Mesenchymal stem cell (in vitro differentiated cells and primary cell): ENCODE results near the gene INO80C.
A peak's percentile ranks its signal among the peaks of the same experiment; 100 is the strongest.
"Not testable (repeated sequence)": the region's sequence is repeated elsewhere in the genome, so short reads cannot be mapped to it uniquely, and the experiment has no call there.

Experiments
- DNase-seq: peaks from one replicate; pipeline ENCODE4 v3.0.0-alpha.2; 2013
- H2AFZ ChIP-seq: one replicate; pipeline ENCODE4 v1.6.1; 2013; ENCODE audit warnings: low read depth, mild to moderate bottlenecking, control low read depth, inconsistent platforms, low read length, moderate library complexity
- H2AK5ac ChIP-seq: 2 replicates; pipeline ENCODE4 v1.6.1; 2013; ENCODE audit warnings: low read length, moderate library complexity, mild to moderate bottlenecking, inconsistent platforms; ENCODE audit not compliant: severe bottlenecking
- H2BK120ac ChIP-seq: one replicate; pipeline ENCODE4 v1.6.1; 2013; ENCODE audit warnings: low read depth, mild to moderate bottlenecking, inconsistent platforms, low read length, moderate library complexity
- H2BK12ac ChIP-seq, 2 experiments: one replicate each; pipeline ENCODE4 v1.6.1; 2013; ENCODE audit warnings: inconsistent platforms in 2 of 2, low read length in 2 of 2, mild to moderate bottlenecking in 2 of 2, moderate library complexity in 2 of 2, control low read depth in 1 of 2
- H2BK15ac ChIP-seq: one replicate; pipeline ENCODE4 v1.6.1; 2013; ENCODE audit warnings: mild to moderate bottlenecking, low read depth, inconsistent platforms; ENCODE audit not compliant: poor library complexity, severe bottlenecking
- H2BK5ac ChIP-seq: 2 replicates; pipeline ENCODE4 v1.6.1; 2013; ENCODE audit warnings: low read depth, mild to moderate bottlenecking, low read length, control low read depth, inconsistent platforms; ENCODE audit not compliant: poor library complexity, severe bottlenecking
- H3K14ac ChIP-seq, 2 experiments: one replicate each; pipeline ENCODE4 v1.6.1; 2013; ENCODE audit warnings: inconsistent platforms in 2 of 2, low read length in 2 of 2, control low read depth in 1 of 2, mild to moderate bottlenecking in 1 of 2, moderate library complexity in 1 of 2
- H3K18ac ChIP-seq, 2 experiments: one replicate each; pipeline ENCODE4 v1.6.1; 2013; ENCODE audit warnings: inconsistent platforms in 2 of 2, low read length in 2 of 2, control low read depth in 1 of 2, low read depth in 1 of 2, mild to moderate bottlenecking in 1 of 2
- H3K23ac ChIP-seq, 2 experiments: one replicate each; pipeline ENCODE4 v1.6.1; 2013; ENCODE audit warnings: inconsistent platforms in 2 of 2, low read length in 2 of 2, mild to moderate bottlenecking in 2 of 2, moderate library complexity in 2 of 2, control low read depth in 1 of 2
- H3K27ac ChIP-seq: 2 replicates; pipeline ENCODE4 v1.5.1; 2013; ENCODE audit warnings: mild to moderate bottlenecking, moderate library complexity, low read length, control low read depth, inconsistent platforms; ENCODE audit not compliant: poor library complexity, severe bottlenecking
- H3K27me3 ChIP-seq, 2 experiments: 2 replicates each; pipeline versions ENCODE4 v1.6.1 to v1.7.0; 2013; ENCODE audit warnings: low read length in 2 of 2, mild to moderate bottlenecking in 2 of 2, moderate library complexity in 2 of 2, control low read depth in 1 of 2, inconsistent platforms in 1 of 2; ENCODE audit not compliant: control insufficient read depth in 1 of 2, insufficient read depth in 1 of 2
- H3K36me3 ChIP-seq, 2 experiments: 2 replicates each; pipeline versions ENCODE4 v1.6.1 to v1.7.0; 2013; ENCODE audit warnings: low read length in 2 of 2, control low read depth in 1 of 2, inconsistent platforms in 1 of 2, low read depth in 1 of 2, mild to moderate bottlenecking in 1 of 2; ENCODE audit not compliant: insufficient read depth in 2 of 2, control insufficient read depth in 1 of 2
- H3K4ac ChIP-seq, 2 experiments: one replicate each; pipeline ENCODE4 v1.6.1; 2013; ENCODE audit warnings: inconsistent platforms in 2 of 2, low read length in 2 of 2, mild to moderate bottlenecking in 2 of 2, moderate library complexity in 2 of 2, control low read depth in 1 of 2, low read depth in 1 of 2
- H3K4me1 ChIP-seq: 2 replicates; pipeline ENCODE4 v1.6.1; 2013; ENCODE audit warnings: low read depth, low read length, control low read depth; ENCODE audit not compliant: control insufficient read depth, insufficient read depth
- H3K4me2 ChIP-seq: 2 replicates; pipeline ENCODE4 v1.6.1; 2013; ENCODE audit warnings: low read length, mild to moderate bottlenecking, inconsistent platforms; ENCODE audit not compliant: poor library complexity, severe bottlenecking
- H3K4me3 ChIP-seq, 2 experiments: 2 replicates each; pipeline versions ENCODE4 v1.5.1 to v1.7.0; 2013; ENCODE audit warnings: low read length in 2 of 2, mild to moderate bottlenecking in 2 of 2, control low read depth in 1 of 2, low read depth in 1 of 2; ENCODE audit not compliant: insufficient read depth in 1 of 2
- H3K79me1 ChIP-seq: replicated peaks from 2 replicates; pipeline ENCODE4 v1.6.1; 2013; ENCODE audit warnings: mild to moderate bottlenecking, control low read depth, low read length, inconsistent platforms; ENCODE audit not compliant: poor library complexity, severe bottlenecking
- H3K9ac ChIP-seq: 2 replicates; pipeline ENCODE4 v1.7.0; 2013; ENCODE audit warnings: mild to moderate bottlenecking, low read length, moderate library complexity
- H3K9me3 ChIP-seq: 2 replicates; pipeline ENCODE4 v1.7.0; 2013; ENCODE audit warnings: mild to moderate bottlenecking, low read length; ENCODE audit not compliant: control insufficient read depth
- H4K8ac ChIP-seq: one replicate; pipeline ENCODE4 v1.6.1; 2013; ENCODE audit warnings: inconsistent platforms, mild to moderate bottlenecking, low read length, moderate library complexity
- H4K91ac ChIP-seq: one replicate; pipeline ENCODE4 v1.6.1; 2013; ENCODE audit warnings: mild to moderate bottlenecking, low read length, inconsistent platforms
- WGBS: methylation state at CpG from one replicate; pipeline ENCODE4 v1.1.7; 2013; ENCODE audit warnings: mixed read lengths; 5-methylcytosine and 5-hydroxymethylcytosine counted together

INO80C gene

GRCh38 chr18:35457140-35457704, 40.5 kb downstream of the INO80C start:
- Histone ChIP-seq H3K4me1 (peaks cover 18% of the 10 kb centered on the region), H3K18ac (peak overlapping the region in 1 of 2 experiments; percentile 5), H2BK12ac (peak overlapping the region in 1 of 2 experiments; percentile 29), H3K9me3 (no peaks in the 10 kb centered on the region), H3K4me2 (no peak overlapping the region), H3K9ac (no peak overlapping the region), H3K36me3 (no peaks in the 10 kb centered on the region), H3K4me3 (no peak overlapping the region), H2BK15ac (no peak overlapping the region), H3K79me1 (no peaks in the 10 kb centered on the region), H3K4ac (no peak overlapping the region), H4K8ac (no peak overlapping the region), H4K91ac (no peak overlapping the region), H2AK5ac (no peak overlapping the region), H2AFZ (no peak overlapping the region), H3K14ac (no peak overlapping the region), H2BK5ac (no peak overlapping the region), H3K27me3 (no peaks in the 10 kb centered on the region), H2BK120ac (no peak overlapping the region), H3K27ac (no peak overlapping the region), H3K23ac (no peak overlapping the region)
- WGBS, result no CpG with 5 or more reads among the region's 3 CpGs
- DNase-seq, result no peak

- WGBS, result 36% methylated on average over 8 of the region's 10 CpGs
- no peak overlapping the region for H3K9ac ChIP-seq
- DNase-seq, result peak; percentile 48
These were observed 41.6 kb downstream of the INO80C start for GRCh38 chr18:35455926-35456763.

DNA sequence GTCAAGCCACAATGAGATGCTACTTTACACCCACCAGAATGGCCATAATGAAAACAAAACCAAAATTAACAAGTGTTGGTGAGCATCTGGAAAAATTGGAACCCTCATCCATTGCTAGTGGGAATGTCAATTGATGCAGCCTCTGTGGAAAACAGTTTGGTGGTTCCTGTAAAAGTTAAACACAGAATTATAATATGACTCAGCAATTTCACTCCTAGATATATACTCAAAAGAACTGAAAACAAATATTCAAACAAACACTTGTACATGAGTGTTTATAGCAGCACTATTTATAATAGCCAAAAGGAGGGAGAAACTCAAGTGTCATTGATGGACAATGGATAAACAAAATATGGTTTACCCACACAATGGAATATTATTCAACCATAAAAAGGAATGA, 43.0 kb downstream of the INO80C start:
- Histone ChIP-seq H3K4me3 (no peak overlapping the region), H3K79me1 (no peaks in the 10 kb centered on the region), H3K9me3 (peaks cover 7% of the 10 kb centered on the region), H3K23ac (no peak overlapping the region), H4K8ac (no peak overlapping the region), H2BK120ac (no peak overlapping the region), H3K18ac (no peak overlapping the region), H2BK12ac (no peak overlapping the region), H2BK5ac (no peak overlapping the region), H2AFZ (no peak overlapping the region), H3K27me3 (no peaks in the 10 kb centered on the region), H3K4ac (no peak overlapping the region), H3K4me2 (no peak overlapping the region), H2BK15ac (no peak overlapping the region), H2AK5ac (no peak overlapping the region), H3K9ac (no peak overlapping the region), H3K36me3 (no peaks in the 10 kb centered on the region), H3K14ac (no peak overlapping the region), H3K27ac (no peak overlapping the region), H4K91ac (no peak overlapping the region), H3K4me1 (peaks cover 15% of the 10 kb centered on the region)
- no peak for DNase-seq

More at GRCh38 chr18:35455926-35456763, 41.6 kb downstream of the INO80C start:
- H2BK120ac ChIP-seq, result no peak overlapping the region
- peak overlapping the region; percentile 32 for H4K8ac ChIP-seq
- peak overlapping the region in 1 of 2 experiments; percentile 40 for H3K4ac ChIP-seq
- peaks cover 15% of the 10 kb centered on the region for H3K4me1 ChIP-seq
- no peak overlapping the region for H3K4me3 ChIP-seq
- no peak overlapping the region for H3K14ac ChIP-seq
- H3K79me1 ChIP-seq, result no peaks in the 10 kb centered on the region
- H3K18ac ChIP-seq, result no peak overlapping the region
- no peaks in the 10 kb centered on the region for H3K36me3 ChIP-seq
- no peak overlapping the region for H2AK5ac ChIP-seq
- no peak overlapping the region for H2BK15ac ChIP-seq
- H3K23ac ChIP-seq, result no peak overlapping the region
- H3K27ac ChIP-seq, result no peak overlapping the region
- H2BK5ac ChIP-seq, result no peak overlapping the region
- H2AFZ ChIP-seq, result no peak overlapping the region
- no peak overlapping the region for H4K91ac ChIP-seq
- H2BK12ac ChIP-seq, result peak overlapping the region; percentile 64 to 69
- no peaks in the 10 kb centered on the region for H3K27me3 ChIP-seq
- H3K4me2 ChIP-seq, result peak overlapping the region; percentile 3
- H3K9me3 ChIP-seq, result peaks cover 4% of the 10 kb centered on the region

- H3K27me3 ChIP-seq, H4K91ac ChIP-seq, H2AK5ac ChIP-seq, H3K27ac ChIP-seq, H2BK15ac ChIP-seq, H2BK5ac ChIP-seq, H3K14ac ChIP-seq, H3K4me3 ChIP-seq, H3K18ac ChIP-seq, H3K79me1 ChIP-seq, H3K9ac ChIP-seq, H3K4me2 ChIP-seq, H3K4ac ChIP-seq, H3K23ac ChIP-seq, H3K36me3 ChIP-seq, H4K8ac ChIP-seq, H2BK120ac ChIP-seq, H2AFZ ChIP-seq, H2BK12ac ChIP-seq, DNase-seq, H3K4me1 ChIP-seq, H3K9me3 ChIP-seq: not testable (repeated sequence)
- WGBS, result 100% methylated on average over 3 of the region's 4 CpGs
These were observed 44.7 kb downstream of the INO80C start for GRCh38 chr18:35453065-35453464.
